ENCODE data around the gene DNAAF5. TPM values are rescaled to one million over a fixed set of nuclear protein-coding genes. Genes with fewer than 3 reads are reported as not detected.
"Not testable (repeated sequence)": the region's sequence is repeated elsewhere in the genome, so short reads cannot be mapped to it uniquely, and the experiment has no call there.

Gene DNAAF5
- total RNA-seq, 2 experiments from 2014 or later: 31.5 to 37.2 TPM

DNA sequence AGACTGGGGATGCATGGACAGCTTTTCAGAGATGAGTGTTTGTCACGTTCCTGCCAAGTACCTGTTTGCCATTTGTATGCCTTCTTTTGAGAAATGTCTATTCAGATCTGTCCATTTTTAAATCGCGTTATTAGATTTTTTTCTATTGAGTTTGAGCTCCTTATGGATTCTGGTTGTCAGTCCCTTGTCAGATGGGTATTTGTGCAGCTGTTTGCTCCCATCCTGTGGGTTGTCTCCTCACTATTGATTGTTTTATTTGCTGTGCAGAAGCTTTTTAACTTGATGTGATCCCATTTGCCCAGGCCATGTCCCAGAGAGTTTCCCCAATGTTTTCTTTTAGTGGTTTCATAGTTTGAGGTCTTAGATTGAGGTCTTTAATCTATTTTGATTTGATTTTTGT lies 6.1 kb downstream of the DNAAF5 start:
- Mint-ChIP-seq H3K36me3 (ENCODE audit: low read depth) (peaks cover 19% of the 10 kb centered on the region), H3K4me1 (peaks cover 12% of the 10 kb centered on the region), H3K27ac (no peak overlapping the region), H3K9me3 (ENCODE audit: low read depth) (peaks cover 3% of the 10 kb centered on the region), H3K27me3 (no peaks in the 10 kb centered on the region), H3K4me3 (no peak overlapping the region)
- ChIA-PET POLR2A (no interaction called here), CTCF (interaction anchor here (0.7 to 1.8 kb wide), 3 partner anchors 16 to 401 kb away, joined by 3 to 5 read pairs (median 3); no protein-coding TSS in a partner anchor)
- DNase-seq: no peak
- intact Hi-C loops (cut with DNase I, micrococcal nuclease): loop anchor here in 1 of 2 experiments (1.0 kb wide), 1 partner anchor 400 kb away; no protein-coding TSS in a partner anchor
- ATAC-seq: no peak

DNA sequence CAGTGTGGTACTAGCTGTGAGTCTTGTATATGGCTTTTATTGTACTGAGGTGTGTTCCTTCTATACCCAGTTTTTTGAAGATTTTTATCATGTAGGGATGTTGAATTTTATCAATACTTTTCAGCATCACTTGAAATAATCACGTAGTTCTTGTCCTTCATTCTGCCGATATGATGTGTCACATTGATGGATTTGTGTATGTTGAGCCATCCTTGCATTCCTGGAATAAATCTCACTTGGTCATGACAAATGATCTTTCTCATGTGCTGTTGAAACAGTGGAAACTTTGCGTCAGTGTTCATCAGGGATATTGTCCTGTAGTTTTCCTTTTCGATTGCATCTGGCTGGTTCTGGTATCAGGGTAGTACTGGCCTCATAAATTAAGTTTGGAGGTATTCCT lies 7.7 kb downstream of the DNAAF5 start:
- ATAC-seq (no peak), DNase-seq (no peak)
- ChIA-PET POLR2A (no interaction called here), CTCF (no interaction called here)
- intact Hi-C loops (cut with DNase I, micrococcal nuclease): no loop called here
- peaks cover 28% of the 10 kb centered on the region for H3K36me3 Mint-ChIP-seq (ENCODE audit: low read depth)
- no peaks in the 10 kb centered on the region for H3K27me3 Mint-ChIP-seq
- no peak overlapping the region for H3K4me3 Mint-ChIP-seq
- H3K27ac Mint-ChIP-seq: no peak overlapping the region
- peaks cover 3% of the 10 kb centered on the region for H3K9me3 Mint-ChIP-seq (ENCODE audit: low read depth)
- H3K4me1 Mint-ChIP-seq: peaks cover under 1% of the 10 kb centered on the region

DNA sequence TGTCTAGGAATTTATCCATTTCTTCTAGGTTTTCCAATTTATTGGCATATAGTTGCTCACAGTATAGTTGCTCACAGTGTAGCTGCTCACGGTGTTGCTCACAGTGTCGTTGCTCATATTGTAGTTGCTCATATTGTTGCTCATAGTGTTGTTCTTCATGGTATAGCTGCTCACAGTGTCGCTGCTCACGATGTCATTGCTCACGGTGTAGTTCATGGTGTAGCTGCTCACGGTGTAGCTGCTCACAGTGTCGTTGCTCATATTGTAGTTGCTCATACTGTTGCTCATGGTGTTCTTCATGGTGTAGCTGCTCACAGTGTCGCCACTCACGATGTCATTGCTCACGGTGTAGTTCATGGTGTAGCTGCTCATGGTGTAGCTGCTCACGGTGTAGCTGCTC lies 8.3 kb downstream of the DNAAF5 start:
- intact Hi-C loops (cut with DNase I, micrococcal nuclease): no loop called here
- ChIA-PET CTCF (no interaction called here), POLR2A (no interaction called here)
- Mint-ChIP-seq H3K9me3 (ENCODE audit: low read depth) (peaks cover 3% of the 10 kb centered on the region), H3K4me1 (no peaks in the 10 kb centered on the region), H3K36me3 (ENCODE audit: low read depth) (peaks cover 28% of the 10 kb centered on the region), H3K27ac (no peak overlapping the region), H3K4me3 (no peak overlapping the region), H3K27me3 (no peaks in the 10 kb centered on the region)
- DNase-seq: no peak
- ATAC-seq: no peak

DNA sequence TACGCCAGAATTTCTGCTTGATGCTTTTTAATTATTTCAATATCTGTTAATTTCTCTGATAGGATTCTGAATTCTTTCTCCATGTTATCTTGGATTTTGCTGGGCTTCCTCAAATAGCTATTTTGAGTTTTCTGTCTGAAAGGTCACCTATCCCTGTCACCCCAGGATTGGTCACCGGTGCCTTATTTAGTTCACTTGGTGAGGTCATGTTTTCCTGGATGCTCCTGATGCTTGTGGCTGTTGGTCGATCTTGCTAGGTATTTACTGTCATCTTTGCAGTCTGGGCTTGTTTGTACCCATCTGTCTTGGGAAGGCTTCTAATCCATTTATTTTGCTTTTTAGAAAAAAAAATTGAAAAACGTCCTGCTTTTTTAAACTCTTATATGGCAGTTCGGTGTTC lies 11.7 kb downstream of the DNAAF5 start:
- POLR2A ChIA-PET: no interaction called here
- Mint-ChIP-seq H3K4me3 (no peak overlapping the region), H3K9me3 (ENCODE audit: low read depth) (peaks cover 1% of the 10 kb centered on the region), H3K36me3 (ENCODE audit: low read depth) (peaks cover 29% of the 10 kb centered on the region), H3K27ac (no peak overlapping the region), H3K4me1 (no peaks in the 10 kb centered on the region), H3K27me3 (no peaks in the 10 kb centered on the region)
- no peak for ATAC-seq
- DNase-seq: no peak
- intact Hi-C loops (cut with DNase I, micrococcal nuclease): no loop called here
- CTCF ChIA-PET: interaction anchor here (0.6 kb wide), 1 partner anchor 11 kb away, joined by 3 read pairs; no protein-coding TSS in a partner anchor

DNA sequence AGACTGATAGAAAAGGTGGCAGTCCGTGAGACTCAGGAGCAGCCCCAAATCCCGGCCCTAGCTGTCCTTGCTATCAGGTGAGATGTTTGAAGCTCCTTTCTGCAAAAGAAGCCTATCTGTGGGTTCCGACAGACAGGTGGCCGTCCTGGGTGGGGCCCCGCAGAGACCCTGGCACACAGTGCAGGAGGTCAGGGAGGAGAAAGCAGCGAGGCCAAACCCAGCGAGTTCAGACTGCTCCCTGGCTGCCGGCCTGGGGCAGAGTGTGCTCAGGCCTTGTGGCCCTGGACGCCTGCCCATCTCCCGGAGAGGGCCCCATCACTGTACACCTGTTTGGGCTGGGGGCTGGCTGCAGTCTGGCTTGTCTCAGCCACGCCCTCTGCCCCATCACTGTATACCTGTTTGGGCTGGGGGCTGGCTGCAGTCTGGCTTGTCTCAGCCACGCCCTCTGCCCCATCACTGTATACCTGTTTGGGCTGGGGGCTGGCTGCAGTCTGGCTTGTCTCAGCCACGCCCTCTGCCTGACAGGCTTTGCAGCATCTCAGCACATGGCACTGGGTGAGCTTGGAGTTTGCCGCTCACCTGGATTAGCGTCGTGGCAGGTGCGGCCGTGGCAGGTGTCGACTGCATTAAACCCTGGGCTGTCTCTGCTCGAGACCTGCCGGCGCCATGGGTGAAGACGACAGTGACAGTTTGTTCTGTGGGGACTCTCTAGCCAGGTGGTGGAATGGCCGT lies 12.4 kb downstream of the DNAAF5 start:
- intact Hi-C loops (cut with DNase I, micrococcal nuclease): no loop called here
- Mint-ChIP-seq H3K27me3 (no peaks in the 10 kb centered on the region), H3K4me3 (no peak overlapping the region), H3K27ac (no peak overlapping the region), H3K9me3 (ENCODE audit: low read depth) (no peaks in the 10 kb centered on the region), H3K36me3 (ENCODE audit: low read depth) (peaks cover 30% of the 10 kb centered on the region), H3K4me1 (no peaks in the 10 kb centered on the region)
- DNase-seq: no peak
- no peak for ATAC-seq
- CTCF ChIA-PET: interaction anchor here (0.6 kb wide), 1 partner anchor 11 kb away, joined by 3 read pairs; no protein-coding TSS in a partner anchor
- POLR2A ChIA-PET: no interaction called here

DNA sequence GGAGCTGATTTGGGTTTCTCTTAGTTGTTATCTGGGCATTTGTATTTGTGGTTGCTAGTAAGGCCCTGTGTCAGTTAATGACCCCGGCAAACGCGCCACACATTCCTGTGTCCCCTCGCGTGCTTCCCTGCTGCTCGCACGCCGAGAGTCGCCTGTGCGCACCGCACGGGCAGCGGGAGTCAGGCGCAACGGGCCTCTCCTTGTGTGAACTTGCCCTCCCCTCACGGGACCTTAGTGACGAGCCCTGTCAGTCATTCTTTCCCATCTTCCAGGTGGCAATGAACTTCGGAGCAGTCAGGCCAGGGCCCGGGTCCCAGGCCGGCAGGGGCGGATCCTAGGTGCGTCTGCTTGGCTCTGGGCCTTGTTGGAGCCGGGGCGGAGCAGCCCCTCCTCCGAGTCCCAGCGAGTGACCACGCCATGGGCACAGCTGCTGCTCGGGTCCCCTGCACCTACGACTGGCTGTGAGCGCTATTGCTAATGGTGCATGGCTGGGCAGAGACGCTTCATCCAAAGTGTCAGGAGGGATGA lies 13.0 kb downstream of the DNAAF5 start:
- no peaks in the 10 kb centered on the region for H3K27me3 Mint-ChIP-seq
- DNase-seq: no peak
- intact Hi-C loops (cut with DNase I, micrococcal nuclease): no loop called here
- no peaks in the 10 kb centered on the region for H3K4me1 Mint-ChIP-seq
- peaks cover 34% of the 10 kb centered on the region for H3K36me3 Mint-ChIP-seq (ENCODE audit: low read depth)
- H3K4me3 Mint-ChIP-seq: no peak overlapping the region
- ChIA-PET POLR2A (no interaction called here), CTCF (no interaction called here)
- H3K9me3 Mint-ChIP-seq (ENCODE audit: low read depth): no peaks in the 10 kb centered on the region
- no peak for ATAC-seq
- H3K27ac Mint-ChIP-seq: no peak overlapping the region

DNA sequence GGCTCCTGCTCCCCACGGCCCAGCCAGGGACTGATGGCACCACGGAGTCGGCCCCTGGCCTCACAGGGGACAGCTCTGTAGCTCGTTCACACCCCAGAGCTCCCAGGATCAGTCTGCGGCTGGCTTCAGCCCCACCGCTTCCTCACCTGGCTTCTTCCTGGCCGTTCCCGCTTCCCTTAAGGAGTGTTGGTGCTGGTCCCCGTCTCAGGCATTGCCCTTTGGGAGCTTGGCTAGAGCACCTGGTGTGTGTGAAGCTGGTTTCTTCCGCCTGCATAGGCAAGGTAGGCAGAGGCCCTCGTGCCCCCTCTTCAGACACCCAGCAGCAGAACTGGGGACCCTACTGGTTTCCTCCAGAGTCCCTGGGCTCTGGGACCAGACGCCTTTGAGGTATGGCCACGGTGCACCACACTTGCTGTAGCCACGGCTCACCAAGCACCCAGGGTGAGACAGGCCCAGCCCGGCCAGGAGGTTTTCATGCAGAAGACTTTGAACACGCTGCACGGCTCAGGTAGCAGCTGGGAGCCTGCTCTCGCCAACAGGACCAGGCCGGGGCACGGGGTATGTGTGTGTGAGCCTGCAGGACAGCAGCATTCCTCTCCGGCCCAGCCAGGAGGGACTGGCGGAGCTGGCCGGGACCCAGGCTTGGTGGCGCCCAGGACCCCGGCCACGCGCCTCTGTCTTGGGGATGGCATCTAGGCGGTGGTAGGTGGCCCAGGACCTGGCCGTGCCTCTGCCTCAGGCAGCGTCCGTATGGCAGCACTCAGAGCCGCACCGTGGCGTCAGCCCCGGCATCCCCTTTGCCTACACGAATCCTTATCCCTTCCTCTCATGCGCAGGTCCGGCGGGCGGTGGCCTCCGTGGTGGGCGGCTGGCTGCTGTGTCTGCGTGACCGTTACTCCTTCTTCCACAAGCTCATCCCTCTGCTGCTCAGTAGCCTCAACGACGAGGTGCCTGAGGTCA lies 13.8 kb downstream of the DNAAF5 start:
- peaks cover 41% of the 10 kb centered on the region for H3K36me3 Mint-ChIP-seq (ENCODE audit: low read depth)
- H3K4me3 Mint-ChIP-seq: no peak overlapping the region
- H3K9me3 Mint-ChIP-seq (ENCODE audit: low read depth): no peaks in the 10 kb centered on the region
- no peak for DNase-seq
- no peaks in the 10 kb centered on the region for H3K27me3 Mint-ChIP-seq
- ChIA-PET POLR2A (no interaction called here), CTCF (no interaction called here)
- no peaks in the 10 kb centered on the region for H3K4me1 Mint-ChIP-seq
- intact Hi-C loops (cut with DNase I, micrococcal nuclease): no loop called here
- H3K27ac Mint-ChIP-seq: no peak overlapping the region
- no peak for ATAC-seq

DNA sequence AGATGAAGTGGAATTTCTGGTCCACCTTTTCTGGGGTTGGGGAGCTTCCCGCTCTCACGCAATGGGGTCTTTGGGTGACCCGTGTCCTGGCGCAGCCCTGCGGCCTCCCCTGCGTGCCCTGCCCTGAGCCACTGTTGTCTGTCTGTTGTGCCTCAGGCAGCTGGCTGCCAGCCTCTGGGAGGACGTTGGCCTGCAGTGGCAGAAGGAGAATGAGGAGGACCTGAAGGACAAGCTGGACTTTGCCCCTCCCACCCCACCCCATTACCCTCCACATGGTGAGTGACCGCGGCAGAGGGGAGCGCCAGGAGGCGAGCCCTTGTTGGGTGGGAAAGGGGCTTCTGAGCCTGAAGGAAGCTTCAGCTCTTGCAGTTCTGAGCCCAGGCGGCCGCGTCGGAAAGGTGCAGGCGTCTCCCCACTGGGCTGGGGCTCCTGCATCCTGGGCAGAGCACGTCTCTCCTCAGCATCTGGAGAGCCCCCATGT lies 14.7 kb downstream of the DNAAF5 start:
- intact Hi-C loops (cut with DNase I, micrococcal nuclease): no loop called here
- POLR2A ChIA-PET: no interaction called here
- ATAC-seq (no peak), DNase-seq (no peak)
- H3K27ac Mint-ChIP-seq: no peak overlapping the region
- CTCF ChIA-PET: interaction anchor here (0.6 to 0.8 kb wide), 2 partner anchors 11 to 314 kb away, joined by 3 read pairs; no protein-coding TSS in a partner anchor
- no peaks in the 10 kb centered on the region for H3K27me3 Mint-ChIP-seq
- H3K4me1 Mint-ChIP-seq: no peaks in the 10 kb centered on the region
- no peak overlapping the region for H3K4me3 Mint-ChIP-seq
- no peaks in the 10 kb centered on the region for H3K9me3 Mint-ChIP-seq (ENCODE audit: low read depth)
- peaks cover 48% of the 10 kb centered on the region for H3K36me3 Mint-ChIP-seq (ENCODE audit: low read depth)

DNA sequence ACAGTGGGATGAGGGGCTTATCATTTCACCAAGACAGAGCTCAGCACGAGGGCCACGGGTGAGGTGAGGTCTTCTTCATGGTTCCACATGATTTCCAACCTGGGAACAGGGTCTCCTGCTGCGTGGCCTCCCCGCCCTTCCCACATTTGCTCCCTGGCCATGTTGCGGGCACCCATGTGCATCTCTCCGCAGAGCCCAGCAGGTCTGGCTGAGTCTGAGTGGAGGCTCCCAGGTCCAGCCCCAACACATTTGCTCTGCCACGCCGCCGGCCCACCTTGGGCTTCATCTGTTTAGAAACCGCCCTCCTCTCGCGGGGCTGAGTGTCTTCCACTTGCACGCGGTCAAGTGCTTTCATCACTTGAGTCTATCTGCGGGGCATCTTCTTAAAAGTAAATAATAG lies 15.4 kb downstream of the DNAAF5 start:
- no peak overlapping the region for H3K4me3 Mint-ChIP-seq
- CTCF ChIA-PET: interaction anchor here (0.8 kb wide), 1 partner anchor 10 kb away, joined by 3 read pairs; no protein-coding TSS in a partner anchor
- H3K36me3 Mint-ChIP-seq (ENCODE audit: low read depth): peaks cover 48% of the 10 kb centered on the region
- H3K4me1 Mint-ChIP-seq: no peaks in the 10 kb centered on the region
- H3K9me3 Mint-ChIP-seq (ENCODE audit: low read depth): no peaks in the 10 kb centered on the region
- intact Hi-C loops (cut with DNase I, micrococcal nuclease): no loop called here
- no peak overlapping the region for H3K27ac Mint-ChIP-seq
- no peak for ATAC-seq
- DNase-seq: no peak
- POLR2A ChIA-PET: no interaction called here
- no peaks in the 10 kb centered on the region for H3K27me3 Mint-ChIP-seq

DNA sequence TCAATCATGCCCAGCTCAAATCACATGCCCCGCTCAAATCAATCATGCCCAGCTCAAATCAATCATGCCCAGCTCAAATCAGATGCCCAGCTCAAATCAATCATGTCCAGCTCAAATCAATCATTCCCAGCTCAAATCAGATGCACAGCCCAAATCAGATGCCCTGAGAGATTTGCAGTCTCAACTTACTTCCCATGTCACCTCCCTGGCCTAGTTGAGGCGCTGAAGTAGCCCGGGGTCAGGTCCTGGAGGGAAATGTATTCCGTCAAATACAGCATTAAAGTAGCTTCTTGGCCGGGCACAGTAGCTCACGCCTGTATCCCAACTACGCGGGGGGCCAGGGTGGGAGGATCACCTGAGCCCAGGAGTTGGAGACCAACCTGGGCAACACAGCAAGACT lies 16.3 kb downstream of the DNAAF5 start:
- Mint-ChIP-seq H3K27ac (no peak overlapping the region), H3K36me3 (ENCODE audit: low read depth) (peaks cover 42% of the 10 kb centered on the region), H3K4me3 (no peak overlapping the region), H3K9me3 (ENCODE audit: low read depth) (no peaks in the 10 kb centered on the region), H3K4me1 (no peaks in the 10 kb centered on the region), H3K27me3 (no peaks in the 10 kb centered on the region)
- intact Hi-C loops (cut with DNase I, micrococcal nuclease): no loop called here
- ChIA-PET CTCF (interaction anchor here (0.7 kb wide), 1 partner anchor 1347 kb away, joined by 3 read pairs; no protein-coding TSS in a partner anchor), POLR2A (no interaction called here)
- DNase-seq: no peak
- no peak for ATAC-seq

DNA sequence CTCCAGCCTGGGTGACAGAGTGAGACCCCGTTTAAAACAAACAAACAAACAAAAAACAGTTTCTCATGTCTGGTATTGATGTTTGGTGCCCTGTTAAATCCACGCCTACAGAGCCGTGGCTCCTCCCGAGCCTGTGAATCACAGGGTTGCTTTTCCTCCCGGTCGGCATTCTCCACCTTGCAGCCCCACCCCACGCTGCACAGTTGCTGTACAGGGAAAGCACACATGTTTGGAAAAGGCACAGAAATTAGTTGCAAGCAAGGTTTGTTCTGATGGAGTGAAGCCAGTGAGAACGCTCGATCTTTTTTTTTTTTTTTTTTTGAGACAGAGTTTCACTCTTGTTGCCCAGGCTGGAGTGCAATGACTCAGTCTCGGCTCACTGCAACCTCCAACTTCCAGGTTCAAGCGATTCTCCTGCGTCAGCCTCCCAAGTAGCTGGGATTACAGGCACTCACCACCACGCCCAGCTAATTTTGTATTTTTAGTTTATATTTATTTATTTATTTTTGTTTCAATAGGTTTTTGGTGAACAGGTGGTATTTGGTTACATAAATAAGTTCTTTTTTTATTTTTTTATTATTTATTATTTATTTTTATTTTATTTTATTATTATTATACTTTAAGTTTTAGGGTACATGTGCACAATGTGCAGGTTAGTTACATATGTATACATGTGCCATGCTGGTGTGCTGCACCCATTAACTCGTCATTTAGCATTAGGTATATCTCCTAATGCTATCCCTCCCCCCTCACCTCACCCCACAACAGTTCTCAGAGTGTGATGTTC lies 17.0 kb downstream of the DNAAF5 start:
- H3K4me3 Mint-ChIP-seq; H3K9me3 Mint-ChIP-seq (ENCODE audit: low read depth); H3K27ac Mint-ChIP-seq; intact Hi-C loops (cut with DNase I, micrococcal nuclease); POLR2A ChIA-PET; ATAC-seq; DNase-seq; CTCF ChIA-PET; H3K27me3 Mint-ChIP-seq; H3K4me1 Mint-ChIP-seq: not testable (repeated sequence)
- H3K36me3 Mint-ChIP-seq (ENCODE audit: low read depth): peaks cover 36% of the 10 kb centered on the region

Measured in activated CD4-positive, alpha-beta T cell treated with anti-CD3 and anti-CD28 coated beads for 36 hours (primary cell).